SU-DHL-6 (cell line): Measurements from ENCODE around the gene DCTN1.

ENCODE experiments used
- EZH2phosphoT487 ChIP-seq: fragments of 200-600 bp; sonication (generic), shearing (Covaris generic); conservative IDR thresholded peaks from 2 replicates; pipeline ENCODE4 v1.6.1; 2018; ENCODE audit warnings: mild to moderate bottlenecking, antibody characterized with exemption, low read length, moderate library complexity, mixed read lengths
- TF ChIP-seq, protein P1 (sequence below): fragments of 200-600 bp; sonication (generic); IDR thresholded peaks from one replicate; pipeline ENCODE4 v1.5.1; 2017; ENCODE audit warnings: antibody characterized with exemption, mild to moderate bottlenecking, low read length, moderate library complexity; ENCODE audit not compliant: insufficient read depth, poor library complexity, severe bottlenecking

- TF ChIP-seq, protein P1, sequence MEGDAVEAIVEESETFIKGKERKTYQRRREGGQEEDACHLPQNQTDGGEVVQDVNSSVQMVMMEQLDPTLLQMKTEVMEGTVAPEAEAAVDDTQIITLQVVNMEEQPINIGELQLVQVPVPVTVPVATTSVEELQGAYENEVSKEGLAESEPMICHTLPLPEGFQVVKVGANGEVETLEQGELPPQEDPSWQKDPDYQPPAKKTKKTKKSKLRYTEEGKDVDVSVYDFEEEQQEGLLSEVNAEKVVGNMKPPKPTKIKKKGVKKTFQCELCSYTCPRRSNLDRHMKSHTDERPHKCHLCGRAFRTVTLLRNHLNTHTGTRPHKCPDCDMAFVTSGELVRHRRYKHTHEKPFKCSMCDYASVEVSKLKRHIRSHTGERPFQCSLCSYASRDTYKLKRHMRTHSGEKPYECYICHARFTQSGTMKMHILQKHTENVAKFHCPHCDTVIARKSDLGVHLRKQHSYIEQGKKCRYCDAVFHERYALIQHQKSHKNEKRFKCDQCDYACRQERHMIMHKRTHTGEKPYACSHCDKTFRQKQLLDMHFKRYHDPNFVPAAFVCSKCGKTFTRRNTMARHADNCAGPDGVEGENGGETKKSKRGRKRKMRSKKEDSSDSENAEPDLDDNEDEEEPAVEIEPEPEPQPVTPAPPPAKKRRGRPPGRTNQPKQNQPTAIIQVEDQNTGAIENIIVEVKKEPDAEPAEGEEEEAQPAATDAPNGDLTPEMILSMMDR = no peak
- TF ChIP-seq EZH2phosphoT487 = no peak
Observed at GRCh38 chr2:74416778-74417177, 36.7 kb upstream of the DCTN1 start.
